Fibroblast of the aortic adventitia (primary cell): ENCODE data around the gene GARIN5A. TPM values are rescaled to one million over a fixed set of nuclear protein-coding genes. Genes with fewer than 3 reads are reported as not detected.

Experiments
- DNase-seq: peaks from one replicate; pipeline ENCODE4 v3.0.0-alpha.2; 2010; ENCODE audit warnings: low read depth
- H3K4me3 ChIP-seq: 2 replicates; pipeline ENCODE4 v1.5.1; 2011; ENCODE audit warnings: low read depth, mild to moderate bottlenecking, control low read depth, low read length, moderate library complexity
- total RNA-seq: library from RNA; depleted of rRNA; stranded (reverse); fragments of >200 nt; gene quantifications from 2 replicates; pipeline ENCODE4 v1.2.3, GENCODE V29; 2012; ENCODE audit warnings: low replicate concordance
- TF ChIP-seq, protein P1 (sequence below): IDR thresholded peaks from 2 replicates; pipeline ENCODE4 v1.5.1; 2011; ENCODE audit warnings: mild to moderate bottlenecking, low read length, control low read depth, inconsistent platforms; ENCODE audit not compliant: insufficient read depth

GARIN5A gene
- total RNA-seq, result not detected in 2 replicates

DNA sequence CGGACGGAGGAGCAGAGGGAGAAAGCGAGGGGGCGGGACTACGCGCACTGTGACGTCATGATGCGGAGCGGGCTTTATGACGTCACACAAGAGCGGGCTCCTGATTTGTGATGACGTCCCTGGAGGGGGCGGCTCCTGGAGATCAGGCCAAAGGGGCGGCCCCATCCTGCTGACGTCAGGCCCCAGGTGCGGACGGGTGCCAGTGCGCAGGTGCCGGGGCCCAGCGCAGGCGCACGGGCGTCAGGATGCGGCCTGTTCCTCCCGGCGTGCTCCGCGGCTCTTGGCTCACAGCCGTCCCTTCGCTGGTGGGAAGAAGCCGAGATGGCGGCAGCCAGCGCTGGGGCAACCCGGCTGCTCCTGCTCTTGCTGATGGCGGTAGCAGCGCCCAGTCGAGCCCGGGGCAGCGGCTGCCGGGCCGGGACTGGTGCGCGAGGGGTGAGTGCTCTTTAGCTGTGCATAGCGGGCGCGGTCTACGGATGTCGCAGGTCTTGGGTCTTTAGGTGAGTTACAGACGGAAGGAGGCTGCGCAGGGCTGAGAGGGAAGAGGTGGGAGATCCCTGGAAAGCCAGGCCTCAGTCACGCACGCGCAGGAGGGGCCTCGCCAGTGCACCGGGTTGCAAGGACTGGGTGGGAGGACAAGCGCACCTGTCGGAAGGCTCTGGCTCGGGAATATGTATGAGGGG is at the start of gene GARIN5A, which contains the start of gene EMC10:
TSS of gene GARIN5A (minus strand) at position 625 of the 683 bp plus-strand sequence. CDS start at position 165, 460 bp downstream.
TSS of gene EMC10 (plus strand) at position 284 of the 683 bp plus-strand sequence. CDS start at position 322, 38 bp downstream.
- DNase-seq, result peak; percentile 90
- TF ChIP-seq, protein P1, sequence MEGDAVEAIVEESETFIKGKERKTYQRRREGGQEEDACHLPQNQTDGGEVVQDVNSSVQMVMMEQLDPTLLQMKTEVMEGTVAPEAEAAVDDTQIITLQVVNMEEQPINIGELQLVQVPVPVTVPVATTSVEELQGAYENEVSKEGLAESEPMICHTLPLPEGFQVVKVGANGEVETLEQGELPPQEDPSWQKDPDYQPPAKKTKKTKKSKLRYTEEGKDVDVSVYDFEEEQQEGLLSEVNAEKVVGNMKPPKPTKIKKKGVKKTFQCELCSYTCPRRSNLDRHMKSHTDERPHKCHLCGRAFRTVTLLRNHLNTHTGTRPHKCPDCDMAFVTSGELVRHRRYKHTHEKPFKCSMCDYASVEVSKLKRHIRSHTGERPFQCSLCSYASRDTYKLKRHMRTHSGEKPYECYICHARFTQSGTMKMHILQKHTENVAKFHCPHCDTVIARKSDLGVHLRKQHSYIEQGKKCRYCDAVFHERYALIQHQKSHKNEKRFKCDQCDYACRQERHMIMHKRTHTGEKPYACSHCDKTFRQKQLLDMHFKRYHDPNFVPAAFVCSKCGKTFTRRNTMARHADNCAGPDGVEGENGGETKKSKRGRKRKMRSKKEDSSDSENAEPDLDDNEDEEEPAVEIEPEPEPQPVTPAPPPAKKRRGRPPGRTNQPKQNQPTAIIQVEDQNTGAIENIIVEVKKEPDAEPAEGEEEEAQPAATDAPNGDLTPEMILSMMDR, result no peak
- peak within 1 kb of the TSS; percentile 97 for H3K4me3 ChIP-seq

DNA sequence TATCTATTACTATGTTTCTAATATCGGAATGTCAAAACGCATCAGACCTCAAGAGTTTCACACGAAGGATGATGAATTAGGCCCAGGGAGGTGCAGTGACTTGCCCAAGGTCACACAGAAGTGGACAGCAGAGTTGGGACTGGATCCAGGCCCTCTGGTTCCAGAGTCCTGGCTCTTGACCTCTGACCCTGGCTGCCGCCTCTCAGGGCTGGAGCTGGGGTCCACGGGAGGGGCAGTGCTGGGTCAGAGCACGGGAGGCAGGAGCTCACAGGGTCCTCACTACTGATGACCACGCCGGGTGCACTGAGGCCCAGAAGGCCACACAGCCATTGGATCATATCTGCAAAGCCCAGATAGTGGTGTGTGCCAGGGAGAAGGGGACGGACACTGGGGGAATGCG is 46.2 kb upstream of the GARIN5A start:
- no peak overlapping the region for H3K4me3 ChIP-seq
- DNase-seq, result no peak
- TF ChIP-seq, protein P1, result no peak

DNA sequence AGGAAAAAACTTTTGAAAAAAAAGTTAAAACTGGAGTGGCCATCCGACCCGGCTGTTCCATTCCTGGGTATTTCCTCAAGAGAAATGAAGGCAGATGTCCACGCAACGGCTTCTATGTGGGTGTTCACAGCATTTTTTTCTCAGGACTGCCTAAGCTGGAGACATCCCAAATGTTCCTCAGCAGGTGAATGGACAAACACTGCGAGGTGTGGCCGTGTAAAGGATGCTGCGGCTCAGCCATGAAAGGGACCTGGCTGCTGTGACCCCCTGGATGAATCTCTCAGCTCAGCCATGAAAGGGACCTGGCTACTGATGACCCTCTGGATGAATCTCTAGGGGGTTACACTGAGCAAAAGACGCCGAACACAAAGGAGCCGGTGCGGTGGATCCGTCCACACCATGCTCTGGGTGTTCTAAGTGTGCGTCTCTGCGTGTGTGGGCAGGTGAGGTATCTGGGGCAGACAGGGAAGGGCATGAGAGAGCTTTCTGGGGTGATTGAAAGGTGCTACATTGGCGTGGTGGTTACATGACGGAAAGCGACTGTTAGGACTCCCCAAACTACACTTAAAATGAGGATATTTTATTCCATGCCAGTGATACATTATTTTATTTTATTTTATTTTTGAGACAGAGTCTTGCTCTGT is 44.3 kb upstream of the GARIN5A start:
- TF ChIP-seq, protein P1, result no peak
- H3K4me3 ChIP-seq, result no peak overlapping the region
- no peak for DNase-seq

DNA sequence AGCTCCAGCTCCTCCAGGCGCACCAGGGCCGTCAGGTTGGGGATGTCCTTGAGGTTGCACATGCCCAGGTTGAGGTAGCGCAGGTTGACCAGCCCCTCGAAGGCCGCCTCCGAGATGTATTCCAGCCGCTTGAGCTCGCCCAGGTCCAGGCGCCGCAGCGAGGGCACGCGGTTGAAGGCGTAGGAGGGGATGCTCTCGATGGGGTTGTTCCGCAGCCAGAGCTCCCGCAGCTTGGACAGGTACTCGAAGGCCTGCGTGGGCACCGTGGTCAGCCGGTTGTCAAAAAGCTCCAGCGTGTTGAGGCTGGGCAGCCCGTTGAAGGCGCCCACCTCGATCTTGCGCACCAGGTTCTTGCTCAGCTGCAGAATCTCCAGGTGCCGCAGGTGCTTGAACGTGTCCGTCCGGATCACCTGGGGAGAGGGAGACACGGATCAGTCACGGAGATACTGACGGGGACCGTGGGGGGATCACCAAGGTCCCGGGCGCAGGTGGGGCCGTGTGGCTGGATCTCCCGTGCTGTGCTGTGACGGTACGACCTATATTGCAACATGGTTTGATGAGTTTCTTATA is 42.4 kb upstream of the GARIN5A start:
- no peak for DNase-seq
- TF ChIP-seq, protein P1, result no peak
- no peak overlapping the region for H3K4me3 ChIP-seq

DNA sequence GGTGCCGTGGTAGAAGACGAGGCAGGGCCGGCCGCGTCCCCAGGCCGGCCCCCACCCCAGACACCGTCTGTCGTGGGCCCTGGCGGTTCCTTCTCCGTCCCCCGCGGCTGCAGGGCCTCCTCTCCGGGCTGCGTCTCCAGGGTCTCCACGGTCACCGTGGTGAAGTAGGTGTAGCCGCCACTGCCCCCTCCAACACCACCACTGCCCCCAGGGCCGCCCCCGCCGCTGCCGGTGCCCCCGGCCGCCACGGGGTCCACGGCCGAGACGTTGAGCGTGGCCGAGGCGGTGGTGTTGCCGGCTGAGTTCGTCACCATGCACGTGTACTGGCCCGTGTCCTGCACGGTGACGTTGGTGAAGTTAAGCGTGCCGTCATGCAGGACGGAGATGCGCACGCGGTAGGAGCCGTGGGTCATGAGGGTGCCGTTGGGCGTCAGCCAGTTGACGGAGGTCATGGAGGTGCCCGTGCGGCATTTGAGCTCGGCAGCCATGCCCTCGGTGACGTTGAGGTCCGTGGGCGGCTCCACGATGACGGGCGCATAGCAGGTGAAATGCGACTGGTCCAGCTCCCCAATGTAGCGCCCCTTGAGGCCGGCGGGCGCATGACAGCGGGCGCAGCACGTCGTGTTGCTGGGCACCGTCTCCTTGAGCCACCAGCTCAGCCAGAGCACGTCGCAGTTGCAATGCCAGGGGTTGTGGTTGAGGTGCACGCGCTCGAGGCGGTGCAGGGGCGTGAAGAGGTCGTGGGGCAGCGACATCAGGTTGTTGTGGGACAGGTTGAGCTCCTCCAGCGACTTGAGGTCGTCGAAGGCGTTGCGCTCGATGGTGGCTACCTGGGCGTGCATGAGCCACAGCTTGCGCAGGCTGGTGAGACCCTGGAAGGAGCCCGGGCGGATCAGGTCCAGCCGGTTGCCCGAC is 41.7 kb upstream of the GARIN5A start:
- no peak overlapping the region for H3K4me3 ChIP-seq
- DNase-seq, result no peak
- TF ChIP-seq, protein P1, result no peak

DNA sequence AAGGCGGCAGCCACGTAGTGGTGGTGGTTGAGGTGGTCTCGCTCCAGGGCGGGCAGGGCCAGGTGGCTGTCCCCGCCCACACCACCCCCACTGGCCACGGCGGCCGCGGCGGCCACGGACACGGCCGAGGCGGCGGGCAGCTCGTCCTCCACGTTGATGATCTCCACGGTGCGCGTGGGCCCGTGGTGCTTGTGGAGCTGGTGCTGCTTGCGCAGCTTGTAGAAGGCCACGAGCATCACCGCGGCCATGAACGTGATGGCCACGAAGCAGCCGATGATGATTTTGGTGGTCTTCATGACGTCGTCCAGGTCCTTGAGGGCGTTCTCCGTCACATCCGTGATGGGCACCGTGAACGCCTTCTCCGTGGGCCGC is 41.0 kb upstream of the GARIN5A start:
- TF ChIP-seq, protein P1, result no peak
- DNase-seq, result no peak
- no peak overlapping the region for H3K4me3 ChIP-seq
